ENCODE measurements around the gene ERBB4. TPM values are rescaled to one million over a fixed set of nuclear protein-coding genes. Genes with fewer than 3 reads are reported as not detected.

ERBB4 gene
- total RNA-seq, 4 donors from 2014 or later: 0.09 to 0.67 TPM; not detected in 2

- H3K27ac ChIP-seq: no peak overlapping the region
- no peaks in the 10 kb centered on the region for H3K36me3 ChIP-seq
- no peak for DNase-seq
- no peak overlapping the region for H3K4me3 ChIP-seq
- H3K9me3 ChIP-seq: no peaks in the 10 kb centered on the region
- H3K27me3 ChIP-seq: no peaks in the 10 kb centered on the region
- H3K4me1 ChIP-seq: no peaks in the 10 kb centered on the region
- no peak for TF ChIP-seq CTCF (IDR thresholded peaks at IDR 0.05)
- no peak for TF ChIP-seq POLR2A (IDR thresholded peaks at IDR 0.05)
These were observed 1087.0 kb downstream of the ERBB4 start for GRCh38 chr2:211451642-211452041.

GRCh38 chr2:211449819-211450218 is 1088.8 kb downstream of the ERBB4 start:
- no peaks in the 10 kb centered on the region for H3K36me3 ChIP-seq
- no peak overlapping the region for H3K4me3 ChIP-seq
- H3K9me3 ChIP-seq: no peaks in the 10 kb centered on the region
- no peaks in the 10 kb centered on the region for H3K4me1 ChIP-seq
- no peaks in the 10 kb centered on the region for H3K27me3 ChIP-seq
- TF ChIP-seq POLR2A (IDR thresholded peaks at IDR 0.05) (no peak), CTCF (IDR thresholded peaks at IDR 0.05) (no peak)
- H3K27ac ChIP-seq: no peak overlapping the region
- no peak for DNase-seq

GRCh38 chr2:211447548-211447947 is 1091.1 kb downstream of the ERBB4 start:
- Histone ChIP-seq H3K9me3 (no peaks in the 10 kb centered on the region), H3K36me3 (no peaks in the 10 kb centered on the region), H3K27me3 (no peaks in the 10 kb centered on the region), H3K4me3 (no peak overlapping the region), H3K27ac (no peak overlapping the region), H3K4me1 (no peaks in the 10 kb centered on the region)
- TF ChIP-seq CTCF (IDR thresholded peaks at IDR 0.05) (no peak), POLR2A (IDR thresholded peaks at IDR 0.05) (no peak)
- no peak for DNase-seq

- H3K36me3 ChIP-seq: no peaks in the 10 kb centered on the region
- H3K27me3 ChIP-seq: no peaks in the 10 kb centered on the region
- TF ChIP-seq POLR2A (IDR thresholded peaks at IDR 0.05) (no peak), CTCF (IDR thresholded peaks at IDR 0.05) (no peak)
- no peak overlapping the region for H3K27ac ChIP-seq
- H3K9me3 ChIP-seq: no peaks in the 10 kb centered on the region
- no peak for DNase-seq
- H3K4me1 ChIP-seq: no peaks in the 10 kb centered on the region
- no peak overlapping the region for H3K4me3 ChIP-seq
These were observed 1098.5 kb downstream of the ERBB4 start for GRCh38 chr2:211440107-211440506.

GRCh38 chr2:211439011-211439410 is 1099.6 kb downstream of the ERBB4 start:
- H3K27ac ChIP-seq: no peak overlapping the region
- no peak for TF ChIP-seq POLR2A (IDR thresholded peaks at IDR 0.05)
- TF ChIP-seq CTCF (IDR thresholded peaks at IDR 0.05): no peak
- H3K36me3 ChIP-seq: no peaks in the 10 kb centered on the region
- no peaks in the 10 kb centered on the region for H3K9me3 ChIP-seq
- DNase-seq: no peak
- no peaks in the 10 kb centered on the region for H3K27me3 ChIP-seq
- no peak overlapping the region for H3K4me3 ChIP-seq
- H3K4me1 ChIP-seq: no peaks in the 10 kb centered on the region

- no peak overlapping the region for H3K4me3 ChIP-seq
- TF ChIP-seq POLR2A (IDR thresholded peaks at IDR 0.05) (no peak), CTCF (IDR thresholded peaks at IDR 0.05) (no peak)
- H3K9me3 ChIP-seq: no peaks in the 10 kb centered on the region
- H3K4me1 ChIP-seq: no peaks in the 10 kb centered on the region
- H3K27ac ChIP-seq: no peak overlapping the region
- DNase-seq: no peak
- no peaks in the 10 kb centered on the region for H3K27me3 ChIP-seq
- H3K36me3 ChIP-seq: no peaks in the 10 kb centered on the region
These were observed 1101.2 kb downstream of the ERBB4 start for GRCh38 chr2:211437396-211437795.

All from Peyer's patch (tissue), 4 donors.